Sigmoid colon (tissue), 4 donors: ENCODE data around the gene NPR1.

Source experiments
- EP300 ChIP-seq, 4 donors: sonication (generic); formaldehyde crosslinking; IDR thresholded peaks; one replicate each; pipeline ENCODE4 v1.6.1; 2017; ENCODE audit warnings: antibody characterized with exemption in 4 of 4
- POLR2A ChIP-seq, 2 donors: fragments of 450-650 bp; IDR thresholded peaks; one replicate each; pipeline ENCODE4 v1.6.1; 2016; ENCODE audit warnings: antibody characterized with exemption in 2 of 2, mild to moderate bottlenecking in 2 of 2, moderate library complexity in 2 of 2
- POLR2AphosphoS5 ChIP-seq, 4 donors: sonication (generic); formaldehyde crosslinking; IDR thresholded peaks; one replicate each; pipeline ENCODE4 v1.6.1; 2017; ENCODE audit warnings: antibody characterized with exemption in 4 of 4
- TF ChIP-seq, protein P1 (sequence below), 4 experiments: fragments of 450-650 bp in 3 of 4; fragments of 200-600 bp in 1 of 4; IDR thresholded peaks; one replicate each; pipeline ENCODE4 v1.5.1; 2016 to 2019; ENCODE audit warnings: antibody characterized with exemption in 4 of 4, mild to moderate bottlenecking in 3 of 4, moderate library complexity in 2 of 4

DNA sequence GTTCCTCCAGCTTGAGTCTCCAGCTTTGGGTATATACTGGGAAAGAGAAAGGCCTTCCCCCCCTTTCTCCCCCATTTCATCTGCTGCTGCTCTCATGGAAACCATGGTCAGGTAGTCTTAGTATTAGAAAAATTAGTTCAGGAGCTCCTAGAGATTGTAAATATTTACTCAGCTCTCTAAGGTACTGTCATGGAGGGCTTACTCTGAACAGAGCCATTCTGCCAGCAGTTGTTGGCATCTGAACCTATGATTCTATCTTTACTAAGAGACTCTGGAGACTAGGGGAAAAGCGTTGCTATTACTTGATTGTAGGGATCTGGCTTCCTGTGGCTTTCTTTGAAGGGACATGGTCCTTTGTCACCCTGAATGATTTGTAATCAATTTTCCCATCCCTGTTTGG, 55.5 kb downstream of the NPR1 start:
- TF ChIP-seq POLR2AphosphoS5 (IDR thresholded peaks at IDR 0.05) (no peak), POLR2A (IDR thresholded peaks at IDR 0.05) (no peak), EP300 (IDR thresholded peaks at IDR 0.05) (no peak)
- TF ChIP-seq, protein P1, sequence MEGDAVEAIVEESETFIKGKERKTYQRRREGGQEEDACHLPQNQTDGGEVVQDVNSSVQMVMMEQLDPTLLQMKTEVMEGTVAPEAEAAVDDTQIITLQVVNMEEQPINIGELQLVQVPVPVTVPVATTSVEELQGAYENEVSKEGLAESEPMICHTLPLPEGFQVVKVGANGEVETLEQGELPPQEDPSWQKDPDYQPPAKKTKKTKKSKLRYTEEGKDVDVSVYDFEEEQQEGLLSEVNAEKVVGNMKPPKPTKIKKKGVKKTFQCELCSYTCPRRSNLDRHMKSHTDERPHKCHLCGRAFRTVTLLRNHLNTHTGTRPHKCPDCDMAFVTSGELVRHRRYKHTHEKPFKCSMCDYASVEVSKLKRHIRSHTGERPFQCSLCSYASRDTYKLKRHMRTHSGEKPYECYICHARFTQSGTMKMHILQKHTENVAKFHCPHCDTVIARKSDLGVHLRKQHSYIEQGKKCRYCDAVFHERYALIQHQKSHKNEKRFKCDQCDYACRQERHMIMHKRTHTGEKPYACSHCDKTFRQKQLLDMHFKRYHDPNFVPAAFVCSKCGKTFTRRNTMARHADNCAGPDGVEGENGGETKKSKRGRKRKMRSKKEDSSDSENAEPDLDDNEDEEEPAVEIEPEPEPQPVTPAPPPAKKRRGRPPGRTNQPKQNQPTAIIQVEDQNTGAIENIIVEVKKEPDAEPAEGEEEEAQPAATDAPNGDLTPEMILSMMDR (IDR thresholded peaks at IDR 0.05) = no peak
